Mucosa of descending colon (tissue), 3 donors: Measurements from ENCODE around the gene TPST1. TPM values are rescaled to one million over a fixed set of nuclear protein-coding genes. Genes with fewer than 3 reads are reported as not detected.
A peak's percentile ranks its signal among the peaks of the same experiment; 100 is the strongest.

Source experiments
- ATAC-seq: fragments of 200-7000 bp; cut with Tn5 transposase; one replicate; pipeline ENCODE4 v1.9.1; 2020; ENCODE audit warnings: mild to moderate bottlenecking, moderate library complexity
- DNase-seq, 3 donors: peaks; one replicate each; pipeline ENCODE4 v3.0.0-alpha.2; 2020
- H3K36me3 ChIP-seq: fragments of 200-600 bp; one replicate; pipeline ENCODE4 v1.8.0; 2021; ENCODE audit warnings: low read depth, mild to moderate bottlenecking
- H3K4me1 ChIP-seq: fragments of 200-600 bp; one replicate; pipeline ENCODE4 v1.8.0; 2021; ENCODE audit warnings: low read depth, mild to moderate bottlenecking
- H3K4me3 ChIP-seq: fragments of 200-600 bp; one replicate; pipeline ENCODE4 v1.8.0; 2021; ENCODE audit warnings: mild to moderate bottlenecking
- H3K9me3 ChIP-seq: fragments of 200-600 bp; one replicate; pipeline ENCODE4 v1.8.0; 2021; ENCODE audit warnings: mild to moderate bottlenecking
- CTCF ChIP-seq: fragments of 200-600 bp; IDR thresholded peaks from one replicate; pipeline ENCODE4 v1.8.0; 2022; ENCODE audit warnings: antibody characterized with exemption, mild to moderate bottlenecking
- intact Hi-C, 2 donors: fragments of 100-400 bp; cut with DNase I in 1 of 2; cut with micrococcal nuclease in 1 of 2; formaldehyde crosslinking; loops; one replicate each; pipeline versions ENCODE4 v1.11.0 to v1.11.1; 2022; cut with DNase I, micrococcal nuclease
- total RNA-seq, 3 donors: library from RNA; stranded (reverse); fragmentation: NEBNext Ultra II Directional in 2 of 3; extraction: Animal tissue kit (Norgen Biotek cat#: 25700) in 2 of 3; gene quantifications; one replicate each; pipeline versions ENCODE4 v1.2.1 to v1.2.4, GENCODE V29; 2021 to 2023
- donor health status: DM: no; HTN: no; CAD: no; lungs with moderate emphysema.
- donor health status: DM: no; HTN: no; CAD: no.
- donor health status: DM: no; HTN: yes; CAD: no.

The TPST1 gene
- total RNA-seq, 3 donors from 2014 or later: 3.5 to 15.0 (median 8.5) TPM

- no peak for TF ChIP-seq CTCF
- no peaks in the 10 kb centered on the region for H3K36me3 ChIP-seq
- no peaks in the 10 kb centered on the region for H3K4me1 ChIP-seq
- H3K9me3 ChIP-seq: peaks cover 4% of the 10 kb centered on the region
- ATAC-seq (no peak), DNase-seq (no peak)
- H3K4me3 ChIP-seq: no peak overlapping the region
- intact Hi-C loops: no loop called here
Observed at GRCh38 chr7:66190504-66190857, 14.7 kb upstream of the TPST1 start.

- DNase-seq (no peak), ATAC-seq (no peak)
- no peak for TF ChIP-seq CTCF
- H3K9me3 ChIP-seq: no peaks in the 10 kb centered on the region
- H3K4me1 ChIP-seq: no peaks in the 10 kb centered on the region
- no peaks in the 10 kb centered on the region for H3K36me3 ChIP-seq
- H3K4me3 ChIP-seq: no peak overlapping the region
- intact Hi-C loops: no loop called here
Observed at GRCh38 chr7:66193146-66193725, 11.9 kb upstream of the TPST1 start.

- Histone ChIP-seq H3K9me3 (no peaks in the 10 kb centered on the region), H3K36me3 (no peaks in the 10 kb centered on the region), H3K4me1 (no peaks in the 10 kb centered on the region), H3K4me3 (no peak overlapping the region)
- ATAC-seq (no peak), DNase-seq (no peak)
- no peak for TF ChIP-seq CTCF
- intact Hi-C loops: no loop called here
Observed at GRCh38 chr7:66198469-66198868, 6.7 kb upstream of the TPST1 start.

GRCh38 chr7:66198956-66199355 lies 6.2 kb upstream of the TPST1 start:
- ATAC-seq (no peak), DNase-seq (no peak)
- TF ChIP-seq CTCF: no peak
- no peaks in the 10 kb centered on the region for H3K4me1 ChIP-seq
- H3K9me3 ChIP-seq: no peaks in the 10 kb centered on the region
- intact Hi-C loops: no loop called here
- no peak overlapping the region for H3K4me3 ChIP-seq
- H3K36me3 ChIP-seq: no peaks in the 10 kb centered on the region

GRCh38 chr7:66202441-66202840 lies 2.7 kb upstream of the TPST1 start:
- H3K4me1 ChIP-seq: peaks cover 3% of the 10 kb centered on the region
- DNase-seq (no peak), ATAC-seq (no peak)
- H3K4me3 ChIP-seq: no peak overlapping the region
- no peak for TF ChIP-seq CTCF
- H3K9me3 ChIP-seq: no peaks in the 10 kb centered on the region
- intact Hi-C loops: no loop called here
- H3K36me3 ChIP-seq: no peaks in the 10 kb centered on the region

GRCh38 chr7:66205741-66206090 lies 582 bp downstream of the TPST1 start:
- Histone ChIP-seq H3K4me1 (peaks cover 3% of the 10 kb centered on the region), H3K9me3 (no peaks in the 10 kb centered on the region), H3K4me3 (peak overlapping the region; percentile 70), H3K36me3 (no peaks in the 10 kb centered on the region)
- peak; percentile 24 for ATAC-seq
- TF ChIP-seq CTCF: no peak
- intact Hi-C loops: no loop called here
- DNase-seq: peak in 1 of 3 donors; percentile 37
